ENCODE measurements around the gene CARMIL3.

The CARMIL3 gene

DNA sequence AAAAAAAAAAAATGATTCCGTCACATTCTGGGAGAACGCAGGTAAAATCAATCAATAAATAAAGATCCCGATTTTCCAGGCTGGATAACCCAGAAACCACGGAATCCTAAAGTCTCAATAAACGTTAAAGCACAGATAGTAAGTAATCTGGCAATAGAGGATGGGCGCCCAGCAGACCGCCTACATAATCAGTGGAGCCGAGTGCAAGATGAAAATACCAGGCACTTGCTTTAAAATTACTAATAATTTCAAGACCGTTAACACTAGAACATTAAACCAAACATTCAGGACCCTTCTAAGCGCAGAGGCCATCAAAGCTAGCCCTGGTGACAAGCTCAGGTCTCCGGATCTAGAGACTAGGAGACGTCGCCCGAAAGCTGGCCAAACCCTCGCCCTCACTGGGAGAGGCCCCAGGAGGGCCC is 61.6 kb downstream of the CARMIL3 start:
- in situ Hi-C loops (cut with MboI; ENCODE audit: low sequenced_read_pairs) = no loop called here

DNA sequence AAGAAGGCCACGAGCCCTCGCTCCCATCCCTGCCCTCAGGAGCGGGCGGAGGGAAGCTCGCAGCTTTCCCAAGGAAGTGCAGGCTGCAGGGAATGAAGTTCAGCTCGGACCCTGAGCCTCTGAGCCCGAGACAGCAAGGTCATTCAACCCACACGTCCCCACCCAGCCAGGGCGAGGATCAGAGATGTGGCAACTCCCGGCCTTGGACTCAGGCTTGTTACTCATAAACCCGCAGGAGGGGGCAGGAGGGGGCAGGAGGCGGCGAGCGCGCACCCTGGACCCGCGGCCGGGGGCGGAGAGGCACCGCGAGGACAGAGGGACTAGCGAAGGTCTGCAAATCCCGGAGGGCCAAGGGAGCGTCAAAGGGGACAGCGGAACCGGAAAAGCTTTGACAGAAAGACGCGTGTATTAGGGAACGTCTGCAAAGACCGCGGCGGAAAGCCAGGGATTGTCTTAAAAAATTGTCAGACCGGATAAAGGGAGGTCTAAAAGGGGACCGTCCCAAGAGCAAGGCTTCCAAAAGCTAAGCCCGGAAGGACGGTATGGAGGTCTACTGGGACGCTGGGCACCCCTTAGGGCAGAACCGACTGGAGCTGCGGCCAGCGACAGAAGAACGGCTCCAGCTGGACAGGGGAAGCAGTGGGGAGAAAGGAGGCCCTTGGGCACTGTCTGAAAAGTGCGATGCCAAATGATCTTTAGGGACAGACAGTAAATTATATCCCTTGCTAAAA is 62.2 kb downstream of the CARMIL3 start:
- in situ Hi-C loops (cut with MboI; ENCODE audit: low sequenced_read_pairs) = no loop called here

DNA sequence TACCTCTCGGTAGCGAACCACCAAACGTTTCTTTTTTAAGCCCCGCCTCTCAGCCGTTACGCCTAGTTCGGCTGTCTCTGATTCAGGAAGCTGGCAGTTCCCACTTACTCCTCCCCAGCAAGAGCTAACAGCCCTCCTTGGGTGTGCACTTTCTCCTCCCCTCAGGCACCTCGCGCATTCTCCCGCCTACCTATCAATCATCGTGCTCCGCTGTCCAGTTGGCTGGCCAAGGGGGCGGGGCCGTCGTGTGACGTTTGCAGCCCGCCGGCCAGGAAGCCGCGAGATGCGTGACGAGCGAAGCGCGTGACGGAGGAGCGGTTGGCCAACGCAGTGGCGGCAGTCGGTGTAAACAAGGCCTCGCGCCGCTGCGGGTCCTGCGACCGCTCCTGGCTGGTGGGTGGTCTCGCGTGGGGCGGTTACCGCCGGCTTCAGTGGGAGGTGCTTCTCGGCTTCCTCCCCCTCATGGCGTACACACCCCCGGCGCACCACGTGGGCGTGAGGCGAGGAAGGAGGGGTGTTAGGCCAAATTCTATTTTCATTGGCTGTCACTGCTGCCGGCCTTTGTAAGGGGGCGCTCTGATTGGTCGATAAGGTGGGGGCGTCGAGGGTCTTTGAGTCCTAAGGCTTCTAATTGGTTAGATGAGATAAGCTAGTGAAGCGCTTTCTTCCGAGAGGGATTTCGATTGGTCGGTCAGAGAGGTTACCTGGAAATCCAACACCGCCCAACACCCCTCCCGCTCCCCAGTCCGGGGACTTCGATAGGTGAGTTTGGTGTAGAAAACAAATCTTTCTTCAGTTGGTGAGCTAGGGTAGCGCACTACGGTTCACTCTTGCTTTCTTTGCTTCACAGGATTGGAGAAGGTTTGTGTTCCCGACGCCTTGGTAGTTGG is 63.0 kb downstream of the CARMIL3 start, which contains the start of the genes DCAF11 and NRL:
DCAF11 (plus strand) TSS at position 246 of the 890 bp plus-strand sequence. CDS start 818 bp downstream, outside the sequence.
NRL (minus strand) TSS at position 418 of the 890 bp plus-strand sequence. CDS start 32,101 bp downstream, outside the sequence.
- in situ Hi-C loops (cut with MboI; ENCODE audit: low sequenced_read_pairs) = no loop called here

DNA sequence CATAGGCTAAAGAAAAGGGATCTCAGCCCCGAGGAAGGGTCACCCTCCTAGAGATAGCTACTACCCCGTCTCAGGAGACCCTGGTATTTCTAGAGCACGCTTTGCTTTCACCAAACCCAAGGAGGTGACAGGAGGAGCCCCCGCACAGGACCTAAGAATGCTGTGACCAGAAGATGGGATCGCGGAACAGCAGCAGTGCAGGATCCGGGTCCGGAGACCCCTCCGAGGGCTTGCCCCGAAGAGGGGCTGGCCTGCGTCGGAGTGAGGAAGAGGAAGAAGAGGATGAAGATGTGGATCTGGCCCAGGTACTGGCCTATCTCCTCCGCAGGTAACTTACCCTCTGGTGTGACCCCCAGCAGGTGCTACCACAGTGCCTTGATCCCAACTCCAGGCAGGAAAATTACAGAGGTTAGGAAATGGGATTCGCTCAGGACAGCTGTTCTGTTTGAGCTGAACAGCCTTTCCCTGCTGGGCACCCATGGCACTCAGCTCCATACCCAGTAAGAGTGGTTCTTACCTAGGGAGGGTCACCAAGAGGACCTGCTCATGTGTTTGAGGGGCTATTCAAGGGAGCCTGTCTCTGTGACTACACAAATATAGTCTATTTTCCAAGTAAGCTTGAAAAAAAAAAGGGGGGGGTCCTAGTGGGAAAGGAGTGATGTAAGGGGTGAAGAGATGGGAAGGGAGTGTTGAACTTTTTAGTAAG is 63.8 kb downstream of the CARMIL3 start:
- in situ Hi-C loops (cut with MboI; ENCODE audit: low sequenced_read_pairs) = no loop called here

DNA sequence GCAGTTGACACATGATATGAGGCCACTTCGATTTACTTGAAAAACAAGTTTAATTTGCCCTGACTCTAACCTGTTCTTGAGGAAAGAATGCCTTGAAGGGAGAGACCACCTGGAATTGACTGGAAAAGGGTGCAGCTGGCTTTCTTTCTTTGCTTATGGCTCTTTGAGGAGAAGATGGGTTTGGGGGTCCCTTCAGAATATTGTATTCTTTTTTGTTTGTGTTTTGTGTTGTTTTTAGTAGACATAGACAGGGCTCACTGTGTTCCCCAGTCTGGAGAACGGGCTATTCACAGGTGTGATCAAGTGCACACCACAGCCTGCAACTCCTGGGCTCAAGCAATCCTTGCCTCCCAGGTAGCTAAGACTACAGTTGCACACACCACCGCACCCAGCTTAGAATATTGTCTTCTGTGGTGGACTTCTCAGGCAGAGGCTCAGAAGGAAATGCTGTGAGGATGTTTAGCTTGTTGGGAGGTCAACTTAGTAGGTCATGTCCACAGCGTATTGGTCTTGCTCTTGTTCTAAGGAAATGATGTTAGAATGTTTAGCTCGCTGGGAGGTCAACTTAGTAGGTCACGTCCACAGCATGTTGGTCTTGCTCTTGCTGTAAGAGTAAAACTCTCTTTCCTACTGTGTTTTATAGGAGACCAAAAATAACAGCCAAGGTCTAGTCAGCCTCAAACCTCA is 64.5 kb downstream of the CARMIL3 start:
- in situ Hi-C loops (cut with MboI; ENCODE audit: low sequenced_read_pairs) = no loop called here

DNA sequence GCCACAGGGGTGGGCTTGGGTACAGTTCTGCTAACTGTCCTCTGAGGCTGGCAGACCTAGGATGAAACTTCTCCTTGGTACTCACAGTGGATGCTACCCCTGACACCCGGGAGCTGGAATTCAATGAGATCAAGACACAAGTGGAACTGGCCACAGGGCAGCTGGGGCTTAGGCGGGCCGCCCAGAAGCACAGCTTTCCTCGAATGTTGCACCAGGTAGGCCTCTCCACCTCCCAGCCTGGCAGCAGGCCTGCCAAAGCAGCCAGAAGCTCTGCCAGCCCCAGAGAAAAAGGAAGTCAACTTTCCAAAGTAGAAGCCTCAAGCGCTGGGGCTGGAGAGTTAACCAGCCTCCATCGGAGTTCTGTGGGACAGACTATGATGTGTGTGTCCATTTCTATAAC is 65.4 kb downstream of the CARMIL3 start:
- in situ Hi-C loops (cut with MboI; ENCODE audit: low sequenced_read_pairs) = no loop called here
